H1 (cell line): Measurements from ENCODE around the gene BABAM2. TPM values are rescaled to one million over a fixed set of nuclear protein-coding genes. Genes with fewer than 3 reads are reported as not detected.

Experiments used
- CTCF ChIA-PET: fragments of 300-600 bp; sonication (Branson Sonifier 250); formaldehyde crosslinking; loops from one replicate; lab custom pipeline; 2021; ENCODE audit not compliant: partially characterized antibody; lab: Charles Lee
- POLR2A ChIA-PET: fragments of 300-600 bp; sonication (Branson Sonifier 250); formaldehyde crosslinking; loops from one replicate; lab custom pipeline; 2021; ENCODE audit warnings: inconsistent platforms; ENCODE audit not compliant: partially characterized antibody; lab: Charles Lee
- DNase-seq, 2 experiments: peaks; one replicate each; pipeline versions ENCODE4 v3.0.0 to v3.0.0-alpha.2; 2010 to 2022; ENCODE audit warnings: low spot score in 2 of 2, low read depth in 1 of 2, mixed read lengths in 1 of 2
- FAIRE-seq: peaks from 2 replicates; lab custom pipeline; 2011; peaks lifted over from hg19 to GRCh38; lab: Jason Lieb, UNC
- H2AFZ ChIP-seq: 2 replicates; pipeline ENCODE4 v1.8.1; 2012; ENCODE audit warnings: low read length, inconsistent platforms
- H2AK5ac ChIP-seq: 2 replicates; pipeline ENCODE4 v1.6.1; 2013; ENCODE audit warnings: low read depth, low read length
- H2BK120ac ChIP-seq: replicated peaks from 2 replicates; pipeline ENCODE3; 2013; ENCODE audit warnings: low read depth, low read length, inconsistent platforms
- H2BK12ac ChIP-seq: 2 replicates; pipeline ENCODE4 v1.6.1; 2013; ENCODE audit warnings: low read depth, low read length
- H2BK15ac ChIP-seq: 2 replicates; pipeline ENCODE4 v1.6.1; 2013; ENCODE audit warnings: low read length
- H2BK20ac ChIP-seq: 2 replicates; pipeline ENCODE4 v1.6.1; 2013; ENCODE audit warnings: low read length
- H2BK5ac ChIP-seq: 2 replicates; pipeline ENCODE4 v1.6.1; 2013; ENCODE audit warnings: low read depth, low read length
- H3K14ac ChIP-seq: 2 replicates; pipeline ENCODE4 v1.6.1; 2013; ENCODE audit warnings: inconsistent platforms; ENCODE audit not compliant: insufficient read length
- H3K18ac ChIP-seq: 2 replicates; pipeline ENCODE4 v1.6.1; 2013; ENCODE audit warnings: low read length; ENCODE audit errors: extremely low read depth
- H3K23ac ChIP-seq: 2 replicates; pipeline ENCODE4 v1.6.1; 2013; ENCODE audit warnings: inconsistent platforms; ENCODE audit not compliant: insufficient read length
- H3K23me2 ChIP-seq: 2 replicates; pipeline ENCODE4 v1.6.1; 2013; ENCODE audit warnings: low read depth, low read length
- H3K27ac ChIP-seq: 2 replicates; pipeline ENCODE4 v1.6.1; 2011; ENCODE audit warnings: low read depth, low read length, inconsistent platforms
- H3K27me3 ChIP-seq, 4 experiments: replicated peaks in 1 of 4; 1 replicate in 1 of 4; 2 replicates in 3 of 4; pipeline versions ENCODE4 v1.6.1 to v1.8.1; 2011 to 2013; ENCODE audit warnings: low read length in 3 of 4, mild to moderate bottlenecking in 3 of 4, inconsistent platforms in 2 of 4, mixed read lengths in 2 of 4, moderate library complexity in 1 of 4; ENCODE audit not compliant: control insufficient read depth in 3 of 4, insufficient read depth in 3 of 4; ENCODE audit errors: extremely low read depth in 1 of 4
- H3K36me3 ChIP-seq, 4 experiments: 2 replicates each; pipeline versions ENCODE4 v1.6.1 to v1.8.1; 2011 to 2013; ENCODE audit warnings: mild to moderate bottlenecking in 4 of 4, low read length in 3 of 4, moderate library complexity in 2 of 4, control low read depth in 1 of 4, inconsistent platforms in 1 of 4; ENCODE audit not compliant: insufficient read depth in 4 of 4, control insufficient read depth in 2 of 4
- H3K4ac ChIP-seq: replicated peaks from 2 replicates; pipeline ENCODE3; 2013; ENCODE audit warnings: low read length, low read depth, mixed read lengths, inconsistent platforms; ENCODE audit not compliant: insufficient read length
- H3K4me1 ChIP-seq, 4 experiments: replicated peaks in 1 of 4; 1 replicate in 1 of 4; 2 replicates in 3 of 4; pipeline versions ENCODE4 v1.6.1 to v1.8.1; 2011 to 2013; ENCODE audit warnings: low read length in 3 of 4, inconsistent platforms in 2 of 4, mixed read lengths in 1 of 4; ENCODE audit not compliant: insufficient read depth in 4 of 4, control insufficient read depth in 3 of 4
- H3K4me2 ChIP-seq, 2 experiments: 2 replicates each; pipeline versions ENCODE4 v1.6.1 to v1.8.1; 2011 to 2013; ENCODE audit warnings: low read depth in 2 of 2, low read length in 2 of 2, control low read depth in 1 of 2, inconsistent platforms in 1 of 2, mild to moderate bottlenecking in 1 of 2; ENCODE audit not compliant: insufficient read depth in 1 of 2
- H3K4me3 ChIP-seq, 4 experiments: fragments of 200-600, 300-600 bp in 1 of 4; sonication (generic), shearing (Covaris generic), sonication (Bioruptor Twin) in 1 of 4; 2 replicates each; pipeline versions ENCODE4 v1.5.1 to v1.8.1; 2011 to 2016; ENCODE audit warnings: low read length in 4 of 4, low read depth in 3 of 4, control low read depth in 2 of 4, inconsistent platforms in 2 of 4, mild to moderate bottlenecking in 2 of 4, mixed read lengths in 1 of 4, moderate library complexity in 1 of 4; ENCODE audit not compliant: insufficient read depth in 2 of 4; ENCODE audit errors: extremely low read depth in 1 of 4
- H3K56ac ChIP-seq: replicated peaks from 2 replicates; pipeline ENCODE3; 2013; ENCODE audit warnings: low read depth, mild to moderate bottlenecking, mixed read lengths, low read length, inconsistent platforms; ENCODE audit not compliant: insufficient read length
- H3K79me1 ChIP-seq: 2 replicates; pipeline ENCODE4 v1.6.1; 2013; ENCODE audit warnings: low read depth, low read length, control low read depth
- H3K79me2 ChIP-seq, 2 experiments: 2 replicates each; pipeline versions ENCODE4 v1.6.1 to v1.8.1; 2012 to 2013; ENCODE audit warnings: low read length in 2 of 2, mild to moderate bottlenecking in 2 of 2, inconsistent platforms in 1 of 2; ENCODE audit not compliant: insufficient read depth in 2 of 2, control insufficient read depth in 1 of 2
- H3K9ac ChIP-seq, 4 experiments: replicated peaks in 1 of 4; 1 replicate in 1 of 4; 2 replicates in 3 of 4; pipeline versions ENCODE4 v1.6.1 to v1.8.1; 2011 to 2013; ENCODE audit warnings: low read depth in 3 of 4, low read length in 3 of 4, control low read depth in 2 of 4, mild to moderate bottlenecking in 2 of 4, moderate library complexity in 2 of 4, inconsistent platforms in 1 of 4; ENCODE audit errors: extremely low read depth in 1 of 4
- H3K9me3 ChIP-seq, 2 experiments: 2 replicates each; pipeline versions ENCODE4 v1.6.1 to v1.8.1; 2012 to 2013; ENCODE audit warnings: mild to moderate bottlenecking in 2 of 2, moderate library complexity in 2 of 2, control low read depth in 1 of 2, inconsistent platforms in 1 of 2, low read depth in 1 of 2, low read length in 1 of 2, mixed read lengths in 1 of 2; ENCODE audit not compliant: insufficient read depth in 2 of 2
- H4K20me1 ChIP-seq, 2 experiments: replicated peaks in 1 of 2; 2 replicates each; pipeline versions ENCODE3 to v1.8.1; 2011 to 2013; ENCODE audit warnings: inconsistent platforms in 2 of 2, low read length in 2 of 2, mild to moderate bottlenecking in 1 of 2; ENCODE audit not compliant: insufficient read depth in 2 of 2, control insufficient read depth in 1 of 2
- H4K5ac ChIP-seq: 2 replicates; pipeline ENCODE4 v1.6.1; 2013; ENCODE audit warnings: low read length, low read depth, mixed read lengths, inconsistent platforms; ENCODE audit not compliant: insufficient read length
- H4K8ac ChIP-seq: 2 replicates; pipeline ENCODE4 v1.8.0; 2013; ENCODE audit warnings: mild to moderate bottlenecking, moderate library complexity, low read length, inconsistent platforms; ENCODE audit not compliant: insufficient read depth; ENCODE audit errors: extremely low read depth
- H4K91ac ChIP-seq: replicated peaks from 2 replicates; pipeline ENCODE3; 2013; ENCODE audit warnings: low read length, mixed read lengths, inconsistent platforms; ENCODE audit not compliant: insufficient read length
- CEBPB ChIP-seq: IDR thresholded peaks from 2 replicates; pipeline ENCODE4 v1.6.1; 2012; ENCODE audit warnings: low read depth, low read length
- EGR1 ChIP-seq: IDR thresholded peaks from 2 replicates; pipeline ENCODE4 v1.6.1; 2011; ENCODE audit warnings: low read depth, low read length, borderline replicate concordance
- EP300 ChIP-seq, 2 experiments: IDR thresholded peaks; 1 replicate in 1 of 2; 2 replicates in 1 of 2; pipeline ENCODE4 v1.6.1; 2011 to 2012; ENCODE audit warnings: low read depth in 2 of 2, low read length in 2 of 2, mild to moderate bottlenecking in 2 of 2, borderline replicate concordance in 1 of 2, inconsistent platforms in 1 of 2, moderate library complexity in 1 of 2
- GABPA ChIP-seq: IDR thresholded peaks from 2 replicates; pipeline ENCODE4 v1.6.1; 2011; ENCODE audit warnings: mild to moderate bottlenecking, low read length, moderate library complexity, borderline replicate concordance; ENCODE audit not compliant: insufficient read depth
- JUND ChIP-seq: IDR thresholded peaks from 2 replicates; pipeline ENCODE4 v1.6.1; 2011; ENCODE audit warnings: mild to moderate bottlenecking, improper control_type of control experiment, low read length
- YY1 ChIP-seq: IDR thresholded peaks from 2 replicates; pipeline ENCODE4 v1.6.1; 2011; ENCODE audit warnings: low read depth, mild to moderate bottlenecking, low read length
- WGBS, 2 experiments: shearing (Covaris generic) in 1 of 2; methylation state at CpG; one replicate each; pipeline versions ENCODE4 v1.1.6 to v1.1.7; 2013 to 2015; ENCODE audit warnings: low lambda C conversion rate in 2 of 2, mixed read lengths in 2 of 2, inconsistent platforms in 1 of 2, low coverage in 1 of 2, missing lambda C conversion rate in 1 of 2; ENCODE audit not compliant: insufficient replicate concordance in 2 of 2, insufficient coverage in 1 of 2, insufficient read length in 1 of 2; ENCODE audit errors: extremely low coverage in 1 of 2, missing lambda C conversion rate in 1 of 2; 5-methylcytosine and 5-hydroxymethylcytosine counted together
- polyA plus RNA-seq, 7 experiments: library from polyadenylated mRNA; depleted of rRNA in 3 of 7; stranded (reverse) in 5 of 7; unstranded in 2 of 7; fragments of >200 nt in 5 of 7; fragments of 200-250 nt in 2 of 7; gene quantifications; 1 replicate in 5 of 7; 2 replicates in 1 of 7; 4 replicates in 1 of 7; pipeline versions ENCODE4 v1.2.1 to v1.2.3, GENCODE V29; 2011 to 2013; ENCODE audit warnings: missing spikeins in 2 of 7, mixed read lengths in 2 of 7
- total RNA-seq: library from RNA; stranded (reverse); fragmentation: NEBNext Ultra II Directional; extraction: Animal tissue kit (Norgen Biotek cat#: 25700); gene quantifications from 2 replicates; pipeline ENCODE4 v1.2.1, GENCODE V29; 2021

BABAM2 gene
- total and polyA plus RNA-seq, 2 of the 8 experiments (the other 6 are each of a cell fraction or from before 2014, with no cell fraction given): 15.8 to 20.9 TPM

DNA sequence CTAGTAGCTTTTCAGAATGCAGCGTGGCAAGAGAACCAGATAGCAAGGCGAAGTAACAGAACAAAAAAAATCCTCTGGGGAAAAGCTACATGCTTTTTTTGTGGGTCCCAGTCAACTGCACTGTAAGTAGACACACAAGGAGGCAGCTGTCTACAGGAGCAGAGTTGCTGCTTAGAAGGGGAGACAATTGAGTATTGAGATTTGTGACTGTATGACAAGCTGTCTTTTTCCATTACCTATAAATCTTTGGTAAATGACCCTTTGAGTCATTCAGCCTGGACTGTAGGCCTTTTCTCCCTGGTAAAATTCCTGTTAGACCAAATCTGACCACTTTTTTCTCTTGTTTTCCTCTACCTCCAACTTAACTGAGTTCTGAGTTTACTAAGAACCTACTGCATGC lies 358.0 kb downstream of the BABAM2 start:
- H2BK120ac ChIP-seq: no peak overlapping the region
- H3K36me3 ChIP-seq: no peaks in the 10 kb centered on the region; a peak in 1 of 8 replicates
- no peak overlapping the region for H3K27ac ChIP-seq
- H4K91ac ChIP-seq: no peak overlapping the region
- H3K9ac ChIP-seq: no peak overlapping the region
- H2BK12ac ChIP-seq: no peak overlapping the region
- H3K9me3 ChIP-seq: no peaks in the 10 kb centered on the region
- H3K18ac ChIP-seq: no peak overlapping the region
- no peak overlapping the region for H4K8ac ChIP-seq
- H4K5ac ChIP-seq: no peak overlapping the region
- no peak overlapping the region for H3K23ac ChIP-seq
- H2AFZ ChIP-seq: no peak overlapping the region
- H3K4me2 ChIP-seq: no peak overlapping the region
- WGBS, 2 experiments: 95% methylated on average over 2 of the region's 2 CpGs; no CpG with 5 or more reads in 1 of the 2 experiments
- no peak for FAIRE-seq
- TF ChIP-seq GABPA (no peak), YY1 (no peak), EP300 (IDR thresholded peaks at IDR 0.05; ENCODE audit: borderline replicate concordance in 1 of 2, low read depth in 2 of 2, low read length in 2 of 2) (no peak), CEBPB (no peak), JUND (no peak), EGR1 (no peak)
- no peaks in the 10 kb centered on the region for H4K20me1 ChIP-seq
- H2BK15ac ChIP-seq: no peak overlapping the region
- H3K56ac ChIP-seq: no peak overlapping the region
- H2BK20ac ChIP-seq: no peak overlapping the region
- H3K79me1 ChIP-seq: no peaks in the 10 kb centered on the region
- no peaks in the 10 kb centered on the region for H3K79me2 ChIP-seq
- ChIA-PET CTCF (no interaction called here), POLR2A (interaction anchor here (0.6 kb wide), 1 partner anchor 180 kb away, joined by 3 read pairs; no protein-coding TSS in a partner anchor)
- no peak overlapping the region for H3K4me3 ChIP-seq
- H3K14ac ChIP-seq: no peak overlapping the region
- H3K23me2 ChIP-seq: no peaks in the 10 kb centered on the region
- H3K4ac ChIP-seq: no peak overlapping the region
- no peak overlapping the region for H2AK5ac ChIP-seq
- no peaks in the 10 kb centered on the region for H3K27me3 ChIP-seq
- no peak overlapping the region for H2BK5ac ChIP-seq
- no peaks in the 10 kb centered on the region for H3K4me1 ChIP-seq
- DNase-seq: no peak
